Colonic mucosa (tissue), 4 donors: ENCODE results near the gene KHNYN. TPM values are rescaled to one million over a fixed set of nuclear protein-coding genes. Genes with fewer than 3 reads are reported as not detected.
"Not testable (repeated sequence)": the region's sequence is repeated elsewhere in the genome, so short reads cannot be mapped to it uniquely, and the experiment has no call there.

Source experiments
- DNase-seq: peaks from one replicate; pipeline ENCODE4 v3.0.0-alpha.2; 2020
- H3K27ac ChIP-seq: fragments of 200-600 bp; one replicate; pipeline ENCODE4 v1.8.0; 2021
- H3K27me3 ChIP-seq: fragments of 200-600 bp; one replicate; pipeline ENCODE4 v1.8.0; 2021
- H3K36me3 ChIP-seq: fragments of 200-600 bp; one replicate; pipeline ENCODE4 v1.8.0; 2021
- H3K4me1 ChIP-seq: fragments of 200-600 bp; one replicate; pipeline ENCODE4 v1.8.0; 2021; ENCODE audit warnings: mild to moderate bottlenecking
- H3K4me3 ChIP-seq: fragments of 200-600 bp; one replicate; pipeline ENCODE4 v1.8.0; 2021
- H3K9ac ChIP-seq, 2 donors: one replicate each; pipeline ENCODE4 v1.7.0; 2013; ENCODE audit warnings: control low read depth in 2 of 2, low read depth in 2 of 2, low read length in 2 of 2
- H3K9me3 ChIP-seq: fragments of 200-600 bp; one replicate; pipeline ENCODE4 v1.8.0; 2021
- CTCF ChIP-seq: fragments of 200-600 bp; IDR thresholded peaks from one replicate; pipeline ENCODE4 v1.8.0; 2022; ENCODE audit warnings: antibody characterized with exemption, mild to moderate bottlenecking
- intact Hi-C: fragments of 100-400 bp; cut with DNase I; formaldehyde crosslinking; loops from one replicate; pipeline ENCODE4 v1.14.1; 2022
- total RNA-seq, 2 donors: library from RNA; stranded (reverse); fragmentation: NEBNext Ultra II Directional in 1 of 2; extraction: Animal tissue kit (Norgen Biotek cat#: 25700) in 1 of 2; gene quantifications; one replicate each; pipeline ENCODE4 v1.2.1, GENCODE V29; 2021
- donor health status: healthy.
- donor health status: DM: no; HTN: no; CAD: no.
- donor health status: DM: no; HTN: no; CAD: no.

Gene KHNYN
- total RNA-seq, 2 donors from 2014 or later, result 82.6 to 90.4 TPM

DNA sequence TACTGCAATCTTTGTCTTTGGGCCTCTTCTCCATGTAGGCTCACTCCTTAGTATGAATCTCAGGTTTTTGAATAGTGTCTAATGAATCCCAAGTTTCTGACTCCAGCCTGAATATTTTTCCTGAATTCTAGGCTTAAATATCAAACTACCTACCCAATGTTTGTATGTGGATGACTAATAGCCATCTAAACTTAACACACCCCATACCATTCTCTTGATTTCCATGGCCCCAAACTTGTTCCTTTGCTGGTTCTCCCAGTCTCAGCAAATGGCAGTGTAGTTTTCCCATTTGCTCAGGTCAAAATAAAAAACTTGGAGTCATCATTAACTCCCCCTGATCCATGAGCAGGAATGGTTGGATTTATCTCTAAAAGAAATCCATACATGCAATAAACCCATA is 31.6 kb downstream of the KHNYN start:
- Histone ChIP-seq H3K9me3 (no peaks in the 10 kb centered on the region), H3K27ac (no peak overlapping the region), H3K4me1 (no peaks in the 10 kb centered on the region), H3K27me3 (no peaks in the 10 kb centered on the region), H3K36me3 (no peaks in the 10 kb centered on the region), H3K9ac (no peak overlapping the region), H3K4me3 (no peak overlapping the region)
- intact Hi-C loops, result no loop called here
- TF ChIP-seq CTCF, result no peak
- no peak for DNase-seq

GRCh38 chr14:24463017-24463883 is 33.5 kb downstream of the KHNYN start:
- Histone ChIP-seq H3K9ac (no peak overlapping the region), H3K4me3 (no peak overlapping the region), H3K36me3 (no peaks in the 10 kb centered on the region), H3K27me3 (no peaks in the 10 kb centered on the region), H3K27ac (no peak overlapping the region), H3K9me3 (no peaks in the 10 kb centered on the region), H3K4me1 (no peaks in the 10 kb centered on the region)
- no peak for DNase-seq
- intact Hi-C loops, result no loop called here
- no peak for TF ChIP-seq CTCF

- no peak for TF ChIP-seq CTCF
- Histone ChIP-seq H3K4me1 (no peaks in the 10 kb centered on the region), H3K27me3 (no peaks in the 10 kb centered on the region), H3K36me3 (no peaks in the 10 kb centered on the region), H3K9me3 (no peaks in the 10 kb centered on the region), H3K4me3 (no peak overlapping the region), H3K9ac (no peak overlapping the region), H3K27ac (no peak overlapping the region)
- no peak for DNase-seq
- intact Hi-C loops, result no loop called here
Observed at GRCh38 chr14:24463884-24464785, 34.4 kb downstream of the KHNYN start.

DNA sequence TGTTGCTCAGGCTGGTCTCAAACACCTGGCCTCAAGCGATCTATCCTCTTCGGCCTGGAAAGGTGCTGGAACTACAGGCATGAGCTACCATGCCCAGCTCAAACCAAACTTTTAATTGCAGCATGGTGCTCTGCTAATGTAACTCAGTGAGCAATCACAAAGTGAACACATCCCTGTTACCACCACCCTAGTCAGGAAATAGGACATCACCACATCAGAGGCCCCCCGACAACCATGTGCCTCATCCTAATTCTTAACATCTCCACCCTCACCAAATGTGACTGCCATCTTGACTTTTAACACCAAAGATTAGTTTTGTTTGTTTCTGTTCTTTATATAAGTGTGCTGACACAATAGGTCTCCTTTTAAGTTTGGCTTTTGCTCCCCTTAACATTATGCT is 35.6 kb downstream of the KHNYN start:
- H3K4me1 ChIP-seq, result no peaks in the 10 kb centered on the region
- intact Hi-C loops, result no loop called here
- H3K27ac ChIP-seq, result no peak overlapping the region
- no peaks in the 10 kb centered on the region for H3K9me3 ChIP-seq
- H3K27me3 ChIP-seq, result no peaks in the 10 kb centered on the region
- no peak overlapping the region for H3K9ac ChIP-seq
- no peak overlapping the region for H3K4me3 ChIP-seq
- DNase-seq, result no peak
- no peaks in the 10 kb centered on the region for H3K36me3 ChIP-seq
- no peak for TF ChIP-seq CTCF

DNA sequence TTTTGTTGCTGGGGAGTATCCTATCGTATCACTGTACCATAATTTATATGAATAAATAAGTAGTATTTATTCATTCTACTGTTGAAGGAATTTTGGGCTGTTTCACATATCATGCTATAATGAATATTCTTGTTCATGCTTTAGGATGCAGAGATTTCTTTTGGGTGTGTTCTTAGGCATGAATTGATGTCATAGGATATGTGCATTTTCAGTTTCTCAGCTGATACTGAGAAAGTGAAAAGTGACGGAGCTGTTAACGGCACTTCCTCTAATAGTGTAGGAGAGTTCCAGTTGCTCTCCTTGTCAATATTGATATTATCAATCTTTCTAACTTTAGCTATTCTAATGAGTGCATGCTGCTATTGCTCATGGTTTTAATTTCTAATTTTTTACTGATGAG is 36.1 kb downstream of the KHNYN start:
- DNase-seq, result no peak
- Histone ChIP-seq H3K4me3 (no peak overlapping the region), H3K36me3 (no peaks in the 10 kb centered on the region), H3K27me3 (no peaks in the 10 kb centered on the region), H3K27ac (no peak overlapping the region), H3K9me3 (no peaks in the 10 kb centered on the region), H3K9ac (no peak overlapping the region), H3K4me1 (no peaks in the 10 kb centered on the region)
- TF ChIP-seq CTCF, result no peak
- intact Hi-C loops, result no loop called here

- H3K27me3 ChIP-seq, H3K27ac ChIP-seq, H3K9me3 ChIP-seq, H3K9ac ChIP-seq, intact Hi-C loops, DNase-seq, H3K36me3 ChIP-seq, H3K4me3 ChIP-seq, H3K4me1 ChIP-seq: not testable (repeated sequence)
Observed at GRCh38 chr14:24470450-24470849, 40.7 kb downstream of the KHNYN start.
